Thyroid gland (tissue), 4 donors: ENCODE data around the gene NR2F6. TPM values are rescaled to one million over a fixed set of nuclear protein-coding genes. Genes with fewer than 3 reads are reported as not detected.

Experiments used
- DNase-seq, 2 donors: peaks; one replicate each; pipeline ENCODE4 v3.0.0-alpha.2; 2019
- H3K27ac ChIP-seq, 3 donors: fragments of 200-600 bp; sonication (generic); 1 replicate in 2 of 3; 2 replicates in 1 of 3; pipeline ENCODE4 v1.5.1; 2016 to 2019; ENCODE audit warnings: mild to moderate bottlenecking in 1 of 3, moderate library complexity in 1 of 3
- H3K27me3 ChIP-seq: fragments of 200-600 bp; sonication (generic); one replicate; pipeline ENCODE4 v1.5.1; 2019
- H3K36me3 ChIP-seq, 2 donors: fragments of 200-600 bp; sonication (generic); one replicate each; pipeline ENCODE4 v1.5.1; 2016 to 2019
- H3K4me1 ChIP-seq, 2 donors: fragments of 200-600 bp; sonication (generic); one replicate each; pipeline ENCODE4 v1.5.1; 2017 to 2019
- H3K4me3 ChIP-seq, 3 donors: fragments of 200-600 bp; sonication (generic); replicated peaks in 1 of 3; 1 replicate in 2 of 3; 2 replicates in 1 of 3; pipeline ENCODE4 v1.5.1; 2016; ENCODE audit warnings: mild to moderate bottlenecking in 1 of 3
- H3K9me3 ChIP-seq: fragments of 200-600 bp; sonication (generic); one replicate; pipeline ENCODE4 v1.5.1; 2017
- CTCF ChIP-seq, 6 experiments: fragments of 200-600 bp in 3 of 6; fragments of 450-650 bp in 3 of 6; sonication (generic) in 3 of 6; IDR thresholded peaks; one replicate each; pipeline ENCODE4 v1.5.1; 2016 to 2019; ENCODE audit warnings: antibody characterized with exemption in 6 of 6, mild to moderate bottlenecking in 2 of 6, inconsistent platforms in 1 of 6, moderate library complexity in 1 of 6
- POLR2A ChIP-seq, 2 donors: fragments of 450-650 bp; IDR thresholded peaks; one replicate each; pipeline ENCODE4 v1.6.1; 2017; ENCODE audit warnings: antibody characterized with exemption in 2 of 2, mild to moderate bottlenecking in 2 of 2, moderate library complexity in 1 of 2
- WGBS, 2 donors: methylation state at CpG; one replicate each; pipeline ENCODE4 v1.1.5; 2017; 5-methylcytosine and 5-hydroxymethylcytosine counted together
- intact Hi-C: fragments of 100-400 bp; cut with DNase I; formaldehyde crosslinking; loops from one replicate; pipeline ENCODE4 v1.15.1; 2023
- total RNA-seq, 4 donors: library from RNA; depleted of rRNA; stranded (reverse); fragments of >200 nt; gene quantifications; one replicate each; pipeline ENCODE4 v1.2.3, GENCODE V29; 2016

The NR2F6 gene
- total RNA-seq, 4 donors from 2014 or later: 66.0 to 117 (median 97.9) TPM

- H3K27me3 ChIP-seq: no peaks in the 10 kb centered on the region
- TF ChIP-seq CTCF (IDR thresholded peaks at IDR 0.05): no peak
- no peak for TF ChIP-seq POLR2A (IDR thresholded peaks at IDR 0.05)
- H3K9me3 ChIP-seq: no peaks in the 10 kb centered on the region
- intact Hi-C loops: no loop called here
- peaks cover 5% of the 10 kb centered on the region in 2 donors for H3K36me3 ChIP-seq
- H3K4me3 ChIP-seq: no peak overlapping the region
- H3K27ac ChIP-seq: no peak overlapping the region
- H3K4me1 ChIP-seq: no peaks in the 10 kb centered on the region
- no peak for DNase-seq
- 83 to 96% methylated on average over 8 of the region's 8 CpGs for WGBS, 2 donors
These were observed 60.1 kb downstream of the NR2F6 start for GRCh38 chr19:17185590-17185989.

GRCh38 chr19:17184371-17184841 is 61.3 kb downstream of the NR2F6 start:
- no peaks in the 10 kb centered on the region for H3K27me3 ChIP-seq
- H3K27ac ChIP-seq: no peak overlapping the region
- DNase-seq: no peak
- no peaks in the 10 kb centered on the region for H3K9me3 ChIP-seq
- TF ChIP-seq POLR2A (IDR thresholded peaks at IDR 0.05) (no peak), CTCF (IDR thresholded peaks at IDR 0.05) (no peak)
- no peak overlapping the region for H3K4me3 ChIP-seq
- H3K4me1 ChIP-seq: no peaks in the 10 kb centered on the region
- H3K36me3 ChIP-seq: peaks cover 3 to 5% of the 10 kb centered on the region in 2 donors
- WGBS, 2 donors: 91 to 93% methylated on average over 3 to 7 of the region's 12 CpGs
- intact Hi-C loops: no loop called here

- intact Hi-C loops: no loop called here
- DNase-seq: no peak
- no peaks in the 10 kb centered on the region for H3K4me1 ChIP-seq
- no peak overlapping the region for H3K4me3 ChIP-seq
- no peaks in the 10 kb centered on the region for H3K27me3 ChIP-seq
- no peaks in the 10 kb centered on the region for H3K9me3 ChIP-seq
- peaks cover 0 to 5% of the 10 kb centered on the region in 2 donors for H3K36me3 ChIP-seq
- 74 to 85% methylated on average over 11 of the region's 11 CpGs for WGBS, 2 donors
- no peak overlapping the region for H3K27ac ChIP-seq
- TF ChIP-seq CTCF (IDR thresholded peaks at IDR 0.05): no peak
- TF ChIP-seq POLR2A (IDR thresholded peaks at IDR 0.05): no peak
These were observed 61.8 kb downstream of the NR2F6 start for GRCh38 chr19:17183858-17184321.

GRCh38 chr19:17183271-17183761 is 62.4 kb downstream of the NR2F6 start:
- 90 to 93% methylated on average over 14 of the region's 14 CpGs for WGBS, 2 donors
- H3K27ac ChIP-seq: no peak overlapping the region
- intact Hi-C loops: no loop called here

More at GRCh38 chr19:17183271-17183761, 62.4 kb downstream of the NR2F6 start:
- no peaks in the 10 kb centered on the region for H3K4me1 ChIP-seq
- H3K27me3 ChIP-seq: no peaks in the 10 kb centered on the region
- peaks cover 0 to 5% of the 10 kb centered on the region in 2 donors for H3K36me3 ChIP-seq
- H3K9me3 ChIP-seq: no peaks in the 10 kb centered on the region
- no peak overlapping the region for H3K4me3 ChIP-seq
- TF ChIP-seq CTCF (IDR thresholded peaks at IDR 0.05) (no peak), POLR2A (IDR thresholded peaks at IDR 0.05) (no peak)
- no peak for DNase-seq

Other genes with a start within 250 kb of the NR2F6 start
- 100 to 1,000 TPM in 1 of 4 donors, 10 to 100 TPM in 3; 13.9 to 116 (median 24.2) TPM for gene CPAMD8, start 219.1 kb downstream of the NR2F6 start, total RNA-seq
- 1 to 10 TPM; 6.4 to 9.1 (median 6.8) TPM for gene HAUS8, start 170.5 kb downstream of the NR2F6 start, total RNA-seq
- gene MYO9B, start 170.1 kb downstream of the NR2F6 start, total RNA-seq: 10 to 100 TPM; 33.7 to 52.9 (median 44.6) TPM
- 10 to 100 TPM; 21.4 to 36.0 (median 27.4) TPM for gene USE1, start 30.6 kb downstream of the NR2F6 start, total RNA-seq
- gene OCEL1, start 19.7 kb downstream of the NR2F6 start, total RNA-seq: 10 to 100 TPM in 3 of 4 donors, 1 to 10 TPM in 1; 9.7 to 33.5 (median 21.8) TPM
- gene USHBP1, start 18.8 kb upstream of the NR2F6 start, total RNA-seq: 10 to 100 TPM in 3 of 4 donors, 1 to 10 TPM in 1; 8.9 to 24.3 (median 11.1) TPM
- 10 to 100 TPM; 49.6 to 87.5 (median 71.1) TPM for gene BABAM1, start 21.5 kb upstream of the NR2F6 start, total RNA-seq
- gene ANKLE1, start 36.0 kb upstream of the NR2F6 start, total RNA-seq: under 1 TPM; 0.11 to 0.40 (median 0.27) TPM
- gene ABHD8, start 57.5 kb upstream of the NR2F6 start, total RNA-seq: 10 to 100 TPM; 14.4 to 31.2 (median 23.3) TPM
- 100 to 1,000 TPM in 3 of 4 donors, 10 to 100 TPM in 1; 95.8 to 311 (median 149) TPM for gene MRPL34, start 60.0 kb upstream of the NR2F6 start, total RNA-seq
- 10 to 100 TPM; 14.5 to 40.4 (median 20.1) TPM for gene DDA1, start 63.6 kb upstream of the NR2F6 start, total RNA-seq
- gene ANO8, start 88.9 kb upstream of the NR2F6 start, total RNA-seq: 10 to 100 TPM in 1 of 4 donors, 1 to 10 TPM in 3; 5.0 to 10.9 (median 5.9) TPM
- gene GTPBP3, start 91.6 kb upstream of the NR2F6 start, total RNA-seq: 10 to 100 TPM; 17.7 to 21.8 (median 19.6) TPM
- gene PLVAP, start 131.4 kb upstream of the NR2F6 start, total RNA-seq: 100 to 1,000 TPM; 103 to 322 (median 174) TPM
- gene CCDC194, start 148.3 kb upstream of the NR2F6 start, total RNA-seq: not detected
- gene BST2, start 159.7 kb upstream of the NR2F6 start, total RNA-seq: 10 to 100 TPM; 14.1 to 83.0 (median 24.7) TPM
- 100 to 1,000 TPM in 1 of 4 donors, 10 to 100 TPM in 3; 51.5 to 146 (median 68.3) TPM for gene MVB12A, start 174.1 kb upstream of the NR2F6 start, total RNA-seq
- under 1 TPM in 1 of 4 donors, not detected in 3; 0.56 TPM for gene TMEM221, start 202.7 kb upstream of the NR2F6 start, total RNA-seq
- gene NXNL1, start 215.0 kb upstream of the NR2F6 start, total RNA-seq: not detected
- gene SLC27A1, start 224.6 kb upstream of the NR2F6 start, total RNA-seq: 10 to 100 TPM; 25.3 to 40.7 (median 28.1) TPM